Endothelial cell of umbilical vein (primary cell): ENCODE measurements around the gene SRRD. TPM values are rescaled to one million over a fixed set of nuclear protein-coding genes. Genes with fewer than 3 reads are reported as not detected.

Source experiments
- BruUV-seq: library from RNA; stranded (reverse); fragments of 400-500 nt; replicated peaks from 2 replicates; lab custom pipeline; 2021; lab: Mats Ljungman, UMichigan
- CTCF ChIA-PET: fragments of 300-600, 350-600 bp; sonication (Branson Sonifier 250); formaldehyde crosslinking; loops from one replicate; lab custom pipeline; 2021; ENCODE audit warnings: antibody characterized with exemption, inconsistent platforms; lab: Charles Lee
- POLR2A ChIA-PET: fragments of 300-600, 350-600 bp; sonication (Branson Sonifier 250); formaldehyde crosslinking; loops from one replicate; lab custom pipeline; 2021; ENCODE audit warnings: antibody characterized with exemption, inconsistent platforms; lab: Charles Lee
- DNase-seq: peaks from one replicate; pipeline ENCODE4 v3.0.0-alpha.2; 2011; ENCODE audit warnings: low read depth, low spot score
- FAIRE-seq: peaks from 2 replicates; lab custom pipeline; 2011; peaks lifted over from hg19 to GRCh38; lab: Jason Lieb, UNC
- H2AFZ ChIP-seq: 2 replicates; pipeline ENCODE4 v1.6.0; 2012; ENCODE audit warnings: low read depth, low read length, control low read depth, inconsistent platforms
- H3K27ac ChIP-seq: 2 replicates; pipeline ENCODE4 v1.5.1; 2011; ENCODE audit warnings: low read depth, mild to moderate bottlenecking, control low read depth, low read length, moderate library complexity; ENCODE audit not compliant: insufficient read depth
- H3K27me3 ChIP-seq, 2 experiments: 2 replicates each; pipeline versions ENCODE4 v1.6.0 to v1.6.1; 2011; ENCODE audit warnings: low read length in 2 of 2, mixed read lengths in 1 of 2; ENCODE audit not compliant: control insufficient read depth in 2 of 2, insufficient read depth in 2 of 2
- H3K36me3 ChIP-seq, 2 experiments: 2 replicates in 1 of 2; 3 replicates in 1 of 2; pipeline ENCODE4 v1.5.1; 2011; ENCODE audit warnings: low read length in 2 of 2, mild to moderate bottlenecking in 1 of 2, moderate library complexity in 1 of 2; ENCODE audit not compliant: control insufficient read depth in 2 of 2, insufficient read depth in 2 of 2; ENCODE audit errors: extremely low read depth in 1 of 2
- H3K4me1 ChIP-seq: 3 replicates; pipeline ENCODE4 v1.5.1; 2011; ENCODE audit warnings: mild to moderate bottlenecking, low read length; ENCODE audit not compliant: control insufficient read depth, insufficient read depth; ENCODE audit errors: extremely low read depth
- H3K4me2 ChIP-seq: 2 replicates; pipeline ENCODE4 v1.6.1; 2011; ENCODE audit warnings: low read length, control low read depth, mixed read lengths; ENCODE audit not compliant: insufficient read depth
- H3K4me3 ChIP-seq, 3 experiments: fragments of 200-600 bp in 1 of 3; sonication (generic), shearing (Covaris generic) in 1 of 3; replicated peaks in 1 of 3; 2 replicates each; pipeline ENCODE4 v1.5.1; 2011 to 2016; ENCODE audit warnings: control low read depth in 3 of 3, low read length in 3 of 3, mild to moderate bottlenecking in 2 of 3, inconsistent platforms in 1 of 3, low read depth in 1 of 3, moderate library complexity in 1 of 3; ENCODE audit not compliant: insufficient read depth in 1 of 3
- H3K79me2 ChIP-seq: 2 replicates; pipeline ENCODE4 v1.6.0; 2012; ENCODE audit warnings: low read length, inconsistent platforms; ENCODE audit not compliant: control insufficient read depth, insufficient read depth
- H3K9ac ChIP-seq: replicated peaks from 2 replicates; pipeline ENCODE3; 2011; ENCODE audit warnings: low read length, control low read depth; ENCODE audit not compliant: insufficient read depth; ENCODE audit errors: extremely low read depth
- H3K9me1 ChIP-seq: replicated peaks from 3 replicates; pipeline ENCODE4 v1.6.0; 2011; ENCODE audit warnings: mild to moderate bottlenecking, low read length; ENCODE audit not compliant: control insufficient read depth, insufficient read depth; ENCODE audit errors: extremely low read depth
- H3K9me3 ChIP-seq: replicated peaks from 2 replicates; pipeline ENCODE4 v1.5.1; 2012; ENCODE audit warnings: low read length, inconsistent platforms; ENCODE audit not compliant: control insufficient read depth, insufficient read depth
- H4K20me1 ChIP-seq: replicated peaks from 2 replicates; pipeline ENCODE3; 2011; ENCODE audit warnings: mild to moderate bottlenecking, low read length; ENCODE audit not compliant: control insufficient read depth, insufficient read depth; ENCODE audit errors: extremely low read depth
- EZH2 ChIP-seq: IDR thresholded peaks from 2 replicates; pipeline ENCODE4 v1.6.1; 2012; ENCODE audit warnings: borderline replicate concordance, low read depth, mild to moderate bottlenecking, moderate library complexity, low read length, inconsistent platforms; ENCODE audit not compliant: severe bottlenecking
- FOS ChIP-seq: IDR thresholded peaks from 2 replicates; pipeline ENCODE4 v1.6.1; 2011; ENCODE audit warnings: mild to moderate bottlenecking, low read length, moderate library complexity, borderline replicate concordance; ENCODE audit not compliant: insufficient read depth
- GATA2 ChIP-seq: IDR thresholded peaks from 2 replicates; pipeline ENCODE4 v1.7.0; 2011; ENCODE audit warnings: low read depth, mild to moderate bottlenecking, moderate library complexity, mixed read lengths, low read length; ENCODE audit not compliant: insufficient read length, insufficient read depth
- JUN ChIP-seq: IDR thresholded peaks from 2 replicates; pipeline ENCODE4 v1.6.1; 2011; ENCODE audit warnings: borderline replicate concordance, low read depth; ENCODE audit not compliant: insufficient read length, insufficient read depth
- MYC ChIP-seq: IDR thresholded peaks from one replicate; pipeline ENCODE4 v1.6.1; 2011; ENCODE audit warnings: mild to moderate bottlenecking, low read depth, low read length
- POLR2A ChIP-seq: IDR thresholded peaks from 2 replicates; pipeline ENCODE4 v1.6.1; 2012; ENCODE audit warnings: low read depth, mild to moderate bottlenecking, control low read depth, low read length
- POLR2AphosphoS5 ChIP-seq: IDR thresholded peaks from 2 replicates; pipeline ENCODE4 v1.6.1; 2012; ENCODE audit warnings: low read depth, mild to moderate bottlenecking, control low read depth, low read length, moderate library complexity; ENCODE audit not compliant: insufficient read depth
- dilution Hi-C: fragments of 300-500 bp; cut with MboI; formaldehyde crosslinking; loops from one replicate; pipeline ENCODE4 v1.15.0; 2019; ENCODE audit warnings: low sequenced_read_pairs; ENCODE audit not compliant: extremely low pct_ligation_motif_present
- intact Hi-C: fragments of 100-400 bp; cut with micrococcal nuclease; formaldehyde crosslinking; loops from one replicate; pipeline ENCODE4 v1.10.0; 2022
- polyA plus RNA-seq, 4 experiments: library from polyadenylated mRNA; depleted of rRNA in 3 of 4; stranded (reverse) in 3 of 4; unstranded in 1 of 4; fragments of >200 nt; gene quantifications; 2 replicates each; pipeline versions ENCODE4 v1.2.1 to v1.2.3, GENCODE V29; 2011 to 2012; ENCODE audit warnings: missing spikeins in 1 of 4
- total RNA-seq: library from RNA; stranded (reverse); gene quantifications from 2 replicates; pipeline ENCODE4 v1.2.3, GENCODE V29; 2021
- TF ChIP-seq, protein P1 (sequence below): IDR thresholded peaks from 2 replicates; pipeline ENCODE4 v1.6.1; 2011; ENCODE audit not compliant: insufficient read depth, insufficient read length
- TF ChIP-seq, protein P2 (sequence below), 2 donors: IDR thresholded peaks; 1 replicate in 1 of 2; 2 replicates in 1 of 2; pipeline ENCODE4 v1.5.1; 2011; ENCODE audit warnings: low read length in 2 of 2, mild to moderate bottlenecking in 2 of 2, moderate library complexity in 2 of 2, control low read depth in 1 of 2, inconsistent platforms in 1 of 2, low read depth in 1 of 2; ENCODE audit not compliant: insufficient read depth in 1 of 2; ENCODE audit errors: extremely low read depth in 1 of 2

SRRD gene
- total and polyA plus RNA-seq, 2 donors (not counting 3 experiments of a cell fraction or from before 2014, with no cell fraction given): 23.4 to 24.2 TPM

- CTCF ChIA-PET: interaction anchor here (0.9 to 1.2 kb wide), 3 partner anchors 13 to 71 kb away, joined by 3 to 4 read pairs (median 4); no protein-coding TSS in a partner anchor
- Histone ChIP-seq H3K79me2 (no peaks in the 10 kb centered on the region), H3K9ac (no peak overlapping the region), H3K4me2 (no peak overlapping the region), H2AFZ (no peak overlapping the region), H3K9me1 (no peaks in the 10 kb centered on the region), H3K9me3 (no peaks in the 10 kb centered on the region), H3K27ac (no peak overlapping the region), H3K4me1 (peaks cover 6% of the 10 kb centered on the region), H3K36me3 (peaks cover 0 to 6% of the 10 kb centered on the region in 2 experiments), H3K4me3 (no peak overlapping the region), H4K20me1 (no peaks in the 10 kb centered on the region), H3K27me3 (no peaks in the 10 kb centered on the region)
- intact Hi-C loops (no loop called here), dilution Hi-C loops (no loop called here)
- POLR2A ChIA-PET: no interaction called here
- TF ChIP-seq JUN (no peak), EZH2 (no peak), FOS (no peak), POLR2AphosphoS5 (no peak), POLR2A (no peak), MYC (no peak), GATA2 (no peak)
- TF ChIP-seq, protein P1, sequence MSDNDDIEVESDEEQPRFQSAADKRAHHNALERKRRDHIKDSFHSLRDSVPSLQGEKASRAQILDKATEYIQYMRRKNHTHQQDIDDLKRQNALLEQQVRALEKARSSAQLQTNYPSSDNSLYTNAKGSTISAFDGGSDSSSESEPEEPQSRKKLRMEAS: no peak
- TF ChIP-seq, protein P2, sequence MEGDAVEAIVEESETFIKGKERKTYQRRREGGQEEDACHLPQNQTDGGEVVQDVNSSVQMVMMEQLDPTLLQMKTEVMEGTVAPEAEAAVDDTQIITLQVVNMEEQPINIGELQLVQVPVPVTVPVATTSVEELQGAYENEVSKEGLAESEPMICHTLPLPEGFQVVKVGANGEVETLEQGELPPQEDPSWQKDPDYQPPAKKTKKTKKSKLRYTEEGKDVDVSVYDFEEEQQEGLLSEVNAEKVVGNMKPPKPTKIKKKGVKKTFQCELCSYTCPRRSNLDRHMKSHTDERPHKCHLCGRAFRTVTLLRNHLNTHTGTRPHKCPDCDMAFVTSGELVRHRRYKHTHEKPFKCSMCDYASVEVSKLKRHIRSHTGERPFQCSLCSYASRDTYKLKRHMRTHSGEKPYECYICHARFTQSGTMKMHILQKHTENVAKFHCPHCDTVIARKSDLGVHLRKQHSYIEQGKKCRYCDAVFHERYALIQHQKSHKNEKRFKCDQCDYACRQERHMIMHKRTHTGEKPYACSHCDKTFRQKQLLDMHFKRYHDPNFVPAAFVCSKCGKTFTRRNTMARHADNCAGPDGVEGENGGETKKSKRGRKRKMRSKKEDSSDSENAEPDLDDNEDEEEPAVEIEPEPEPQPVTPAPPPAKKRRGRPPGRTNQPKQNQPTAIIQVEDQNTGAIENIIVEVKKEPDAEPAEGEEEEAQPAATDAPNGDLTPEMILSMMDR (IDR thresholded peaks at IDR 0.05; ENCODE audit: extremely low read depth in 1 of 2, insufficient read depth in 1 of 2, low read depth in 1 of 2, low read length in 2 of 2): no peak
- no TSS peak for BruUV-seq
- no peak for DNase-seq
- FAIRE-seq: no peak
Measured at GRCh38 chr22:26435327-26436093, 48.2 kb upstream of the SRRD start.
